IPS-NIHi7 (cell line): ENCODE measurements around the gene PIEZO1.

Experiments used
- DNase-seq: peaks from one replicate; pipeline ENCODE4 v3.0.0; 2012; ENCODE audit warnings: mixed read lengths; ENCODE audit errors: extremely low spot score

The PIEZO1 gene

GRCh38 chr16:88769617-88770460 is 15.2 kb downstream of the PIEZO1 start:
- peak; percentile 91 for DNase-seq

GRCh38 chr16:88768071-88768783 is 16.8 kb downstream of the PIEZO1 start:
- DNase-seq, result no peak

- DNase-seq, result no peak
These were observed 17.4 kb downstream of the PIEZO1 start for GRCh38 chr16:88767546-88768070.

- DNase-seq, result no peak
These were observed 18.0 kb downstream of the PIEZO1 start for GRCh38 chr16:88766975-88767374.

GRCh38 chr16:88764913-88765349 is 20.1 kb downstream of the PIEZO1 start:
- DNase-seq, result no peak

GRCh38 chr16:88764080-88764479 is 20.9 kb downstream of the PIEZO1 start:
- no peak for DNase-seq

GRCh38 chr16:88763502-88764053 is 21.4 kb downstream of the PIEZO1 start:
- DNase-seq, result peak; percentile 80

- DNase-seq, result no peak
These were observed 22.1 kb downstream of the PIEZO1 start for GRCh38 chr16:88762941-88763340.

GRCh38 chr16:88762258-88762870 is 22.7 kb downstream of the PIEZO1 start:
- no peak for DNase-seq

- no peak for DNase-seq
These were observed 23.2 kb downstream of the PIEZO1 start for GRCh38 chr16:88761830-88762229.

GRCh38 chr16:88761143-88761534 is 23.9 kb downstream of the PIEZO1 start:
- no peak for DNase-seq

GRCh38 chr16:88760424-88761142 is 24.4 kb downstream of the PIEZO1 start:
- DNase-seq, result no peak

- DNase-seq, result no peak
These were observed 25.1 kb downstream of the PIEZO1 start for GRCh38 chr16:88759976-88760350.

- DNase-seq, result peak; percentile 79
These were observed 25.6 kb downstream of the PIEZO1 start for GRCh38 chr16:88759245-88759975.

GRCh38 chr16:88758944-88759244 is 26.1 kb downstream of the PIEZO1 start:
- no peak for DNase-seq

- no peak for DNase-seq
These were observed 26.6 kb downstream of the PIEZO1 start for GRCh38 chr16:88758227-88758943.

GRCh38 chr16:88755745-88756443 is 29.1 kb downstream of the PIEZO1 start:
- DNase-seq, result no peak

GRCh38 chr16:88754912-88755744 is 29.9 kb downstream of the PIEZO1 start:
- DNase-seq, result peak; percentile 76
